ENCODE data around the gene ZNF664.

ZNF664 gene

GRCh38 chr12:123960029-123960735 lies 12.8 kb upstream of the ZNF664 start:
- Histone ChIP-seq H3K27me3 (ENCODE audit: insufficient read depth, low read depth, severe bottlenecking) (no peaks in the 10 kb centered on the region), H3K9me3 (ENCODE audit: severe bottlenecking) (no peaks in the 10 kb centered on the region), H3K36me3 (no peaks in the 10 kb centered on the region), H3K27ac (no peak overlapping the region), H3K4me3 (ENCODE audit: low read depth, low read length) (no peak overlapping the region)
- no peak for TF ChIP-seq CTCF (IDR thresholded peaks at IDR 0.05; ENCODE audit: low read depth, low read length)
- DNase-seq = no peak

DNA sequence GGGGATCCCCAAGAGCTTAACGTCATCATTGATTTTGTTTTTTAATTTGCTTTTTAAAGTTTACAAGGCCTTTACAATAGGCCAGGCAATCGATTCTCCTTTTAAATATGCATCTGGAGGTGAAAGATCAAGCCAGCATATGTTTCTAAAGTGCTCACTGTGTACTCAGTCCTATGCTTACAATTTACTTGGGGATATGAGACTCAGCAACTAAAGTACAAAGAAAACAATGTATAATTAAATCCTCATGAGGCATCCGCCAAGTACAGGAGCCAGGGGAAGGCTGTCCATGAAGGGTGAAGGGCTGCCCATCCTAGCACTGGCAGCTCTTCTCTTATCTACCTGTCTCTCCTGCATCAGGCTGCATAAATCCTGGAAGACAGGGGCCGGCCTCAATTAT lies 12.2 kb upstream of the ZNF664 start:
- Histone ChIP-seq H3K36me3 (no peaks in the 10 kb centered on the region), H3K9me3 (ENCODE audit: severe bottlenecking) (no peaks in the 10 kb centered on the region), H3K4me3 (ENCODE audit: low read depth, low read length) (no peak overlapping the region), H3K27ac (no peak overlapping the region), H3K27me3 (ENCODE audit: insufficient read depth, low read depth, severe bottlenecking) (no peaks in the 10 kb centered on the region)
- no peak for DNase-seq
- no peak for TF ChIP-seq CTCF (IDR thresholded peaks at IDR 0.05; ENCODE audit: low read depth, low read length)

- TF ChIP-seq CTCF (IDR thresholded peaks at IDR 0.05; ENCODE audit: low read depth, low read length) = no peak
- Histone ChIP-seq H3K27me3 (ENCODE audit: insufficient read depth, low read depth, severe bottlenecking) (no peaks in the 10 kb centered on the region), H3K36me3 (no peaks in the 10 kb centered on the region), H3K4me3 (ENCODE audit: low read depth, low read length) (no peak overlapping the region), H3K9me3 (ENCODE audit: severe bottlenecking) (no peaks in the 10 kb centered on the region), H3K27ac (no peak overlapping the region)
- no peak for DNase-seq
Observed at GRCh38 chr12:123961585-123962345, 11.2 kb upstream of the ZNF664 start.

GRCh38 chr12:123962513-123962912 lies 10.5 kb upstream of the ZNF664 start:
- DNase-seq = no peak
- H3K9me3 ChIP-seq (ENCODE audit: severe bottlenecking) = no peaks in the 10 kb centered on the region
- TF ChIP-seq CTCF (IDR thresholded peaks at IDR 0.05; ENCODE audit: low read depth, low read length) = no peak

DNA sequence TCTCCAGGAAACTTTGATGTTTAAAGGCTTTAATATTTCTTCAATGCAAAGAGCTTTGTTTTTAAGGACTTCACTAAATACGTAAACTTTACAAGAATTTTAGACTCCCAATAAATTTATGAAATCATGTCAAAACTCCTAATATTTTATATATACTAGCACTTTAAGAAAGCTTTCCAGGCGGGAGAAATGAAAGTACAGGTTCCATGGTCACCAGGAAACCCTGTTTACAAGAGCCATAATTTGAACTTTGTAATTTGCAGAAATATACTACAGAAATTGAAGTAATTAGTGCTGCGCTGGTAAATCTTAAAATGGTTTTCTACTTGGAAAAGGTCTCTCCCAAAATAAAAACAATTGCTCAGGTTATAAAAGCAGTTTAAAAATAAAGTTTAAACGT lies 9.2 kb upstream of the ZNF664 start:
- TF ChIP-seq CTCF (IDR thresholded peaks at IDR 0.05; ENCODE audit: low read depth, low read length) = no peak
- H3K27ac ChIP-seq = no peak overlapping the region

More at GRCh38 chr12:123962513-123962912, 10.5 kb upstream of the ZNF664 start:
- H3K36me3 ChIP-seq = no peaks in the 10 kb centered on the region
- no peak overlapping the region for H3K27ac ChIP-seq
- H3K27me3 ChIP-seq (ENCODE audit: insufficient read depth, low read depth, severe bottlenecking) = no peaks in the 10 kb centered on the region
- H3K4me3 ChIP-seq (ENCODE audit: low read depth, low read length) = no peak overlapping the region

More for the DNA sequence above, 9.2 kb upstream of the ZNF664 start:
- Histone ChIP-seq H3K27me3 (ENCODE audit: insufficient read depth, low read depth, severe bottlenecking) (no peaks in the 10 kb centered on the region), H3K9me3 (ENCODE audit: severe bottlenecking) (no peaks in the 10 kb centered on the region), H3K4me3 (ENCODE audit: low read depth, low read length) (no peak overlapping the region), H3K36me3 (no peaks in the 10 kb centered on the region)
- DNase-seq = no peak
